HepG2 (cell line): Measurements from ENCODE around the gene NEK11. TPM values are rescaled to one million over a fixed set of nuclear protein-coding genes. Genes with fewer than 3 reads are reported as not detected.

Experiments used
- ATAC-seq: fragments of 200-7000 bp; cut with Tn5 transposase; 3 replicates; pipeline ENCODE4 v1.9.1; 2020; ENCODE audit warnings: mild to moderate bottlenecking, moderate library complexity
- BruUV-seq: library from RNA; stranded (reverse); fragments of 400-500 nt; replicated peaks from 2 replicates; lab custom pipeline; 2021; lab: Mats Ljungman, UMichigan
- CTCF ChIA-PET: fragments of 300-600 bp; formaldehyde crosslinking; extraction: SDS; loops from one replicate; lab custom pipeline; 2021; ENCODE audit warnings: low total read pairs, inconsistent platforms, low intra/inter-chr PET ratio; lab: Yijun Ruan, JAX
- POLR2A ChIA-PET: fragments of 350-600 bp; sonication (Branson Sonifier 250); formaldehyde crosslinking; loops from one replicate; lab custom pipeline; 2020; ENCODE audit warnings: antibody characterized with exemption, inconsistent platforms; lab: Yijun Ruan, JAX
- DNase-seq: peaks from one replicate; pipeline ENCODE4 v3.0.0-alpha.2; 2015; ENCODE audit warnings: low spot score
- FAIRE-seq: peaks from 3 replicates; lab custom pipeline; 2011; peaks lifted over from hg19 to GRCh38; lab: Jason Lieb, UNC
- H2AFZ ChIP-seq: one replicate; pipeline ENCODE4 v1.6.1; 2011; ENCODE audit warnings: low read length, inconsistent platforms
- H3K27ac ChIP-seq: fragments of 300-600 bp; 3 replicates; pipeline ENCODE4 v1.8.0; 2011; ENCODE audit warnings: mixed run types, mild to moderate bottlenecking, mixed read lengths, low read length, inconsistent platforms; ENCODE audit not compliant: insufficient read depth; ENCODE audit errors: extremely low read length
- H3K27me3 ChIP-seq, 2 experiments: fragments of 200-600 bp in 1 of 2; 2 replicates in 1 of 2; 3 replicates in 1 of 2; pipeline versions ENCODE4 v1.6.0 to v1.8.0; 2011; ENCODE audit warnings: low read length in 2 of 2, mild to moderate bottlenecking in 2 of 2, moderate library complexity in 2 of 2, inconsistent platforms in 1 of 2; ENCODE audit not compliant: insufficient read depth in 2 of 2, control insufficient read depth in 1 of 2
- H3K36me3 ChIP-seq, 2 experiments: fragments of 200-600 bp in 1 of 2; replicated peaks in 1 of 2; 2 replicates in 1 of 2; 3 replicates in 1 of 2; pipeline versions ENCODE4 v1.5.1 to v1.8.0; 2011; ENCODE audit warnings: low read length in 2 of 2, inconsistent platforms in 1 of 2; ENCODE audit not compliant: insufficient read depth in 2 of 2, control insufficient read depth in 1 of 2
- H3K4me1 ChIP-seq: 2 replicates; pipeline ENCODE4 v1.5.1; 2012; ENCODE audit warnings: low read length, inconsistent platforms; ENCODE audit not compliant: insufficient read depth
- H3K4me2 ChIP-seq: 2 replicates; pipeline ENCODE4 v1.6.0; 2011; ENCODE audit warnings: low read depth, low read length, inconsistent platforms
- H3K4me3 ChIP-seq, 3 experiments: fragments of 200-600 bp in 1 of 3; sonication (generic), shearing (Covaris generic) in 1 of 3; replicated peaks in 1 of 3; 2 replicates each; pipeline ENCODE4 v1.5.1; 2011 to 2016; ENCODE audit warnings: low read length in 3 of 3, inconsistent platforms in 2 of 3, low read depth in 2 of 3, mild to moderate bottlenecking in 2 of 3, control low read depth in 1 of 3, mixed read lengths in 1 of 3; ENCODE audit not compliant: insufficient read depth in 1 of 3
- H3K79me2 ChIP-seq: one replicate; pipeline ENCODE4 v1.6.1; 2011; ENCODE audit warnings: low read length, inconsistent platforms; ENCODE audit not compliant: insufficient read depth
- H3K9ac ChIP-seq: 2 replicates; pipeline ENCODE4 v1.6.0; 2011; ENCODE audit warnings: mild to moderate bottlenecking, low read depth, low read length, inconsistent platforms; ENCODE audit not compliant: insufficient read depth
- H3K9me3 ChIP-seq: 2 replicates; pipeline ENCODE4 v1.5.1; 2012; ENCODE audit warnings: mild to moderate bottlenecking, low read length
- H4K20me1 ChIP-seq: 2 replicates; pipeline ENCODE4 v1.6.0; 2011; ENCODE audit warnings: inconsistent platforms, mild to moderate bottlenecking, low read length, moderate library complexity; ENCODE audit not compliant: insufficient read depth
- ATF6 ChIP-seq: sonication (generic); formaldehyde crosslinking; conservative IDR thresholded peaks from 2 replicates; pipeline ENCODE4 v1.4.0; 2020; ENCODE audit warnings: missing genetic modification reagents
- BRD4 ChIP-seq: sonication (generic); formaldehyde crosslinking; IDR thresholded peaks from 2 replicates; pipeline ENCODE4 v1.4.0; 2020; ENCODE audit warnings: missing genetic modification reagents
- ERF ChIP-seq: IDR thresholded peaks from 2 replicates; pipeline ENCODE4 v1.6.1; 2018; ENCODE audit warnings: missing biosample characterization, missing genetic modification reagents
- MTA3 ChIP-seq: sonication (generic); formaldehyde crosslinking; IDR thresholded peaks from 2 replicates; pipeline ENCODE4 v1.4.0; 2020; ENCODE audit warnings: missing genetic modification reagents
- MTF2 ChIP-seq: sonication (generic); formaldehyde crosslinking; IDR thresholded peaks from 2 replicates; pipeline ENCODE4 v1.5.0; 2020; ENCODE audit warnings: missing genetic modification reagents, borderline replicate concordance
- NCOA1 ChIP-seq: sonication (generic); formaldehyde crosslinking; IDR thresholded peaks from 2 replicates; pipeline ENCODE4 v1.9.0; 2021; ENCODE audit warnings: missing genetic modification reagents
- PCBP2 ChIP-seq: fragments of 200-400 bp; formaldehyde crosslinking; optimal IDR thresholded peaks from 2 replicates; pipeline ENCODE3; 2018; ENCODE audit warnings: low read length, low read depth; ENCODE audit not compliant: poor library complexity, severe bottlenecking
- RARG ChIP-seq: sonication (generic); formaldehyde crosslinking; IDR thresholded peaks from 2 replicates; pipeline ENCODE4 v1.4.0; 2020; ENCODE audit warnings: low read depth, mild to moderate bottlenecking, missing genetic modification reagents
- SMAD9 ChIP-seq: sonication (generic); formaldehyde crosslinking; IDR thresholded peaks from 2 replicates; pipeline ENCODE4 v1.5.1; 2020; ENCODE audit warnings: mild to moderate bottlenecking, missing genetic modification reagents
- ZFP36L1 ChIP-seq: sonication (generic); formaldehyde crosslinking; IDR thresholded peaks from 2 replicates; pipeline ENCODE4 v1.8.0; 2022; ENCODE audit warnings: mild to moderate bottlenecking, missing genetic modification reagents, moderate library complexity
- ZNF251 ChIP-seq: sonication (generic); formaldehyde crosslinking; IDR thresholded peaks from 2 replicates; pipeline ENCODE4 v1.9.0; 2021; ENCODE audit warnings: mild to moderate bottlenecking, missing genetic modification reagents
- ZNF773 ChIP-seq: sonication (generic); formaldehyde crosslinking; IDR thresholded peaks from 2 replicates; pipeline ENCODE4 v1.4.0; 2020; ENCODE audit warnings: missing genetic modification reagents, borderline replicate concordance
- in situ Hi-C: cut with HindIII; loops from 2 replicates; pipeline ENCODE4 v1.10.0; 2017; ENCODE audit warnings: low pct_unique_long_range_greater_than_20kb; ENCODE audit not compliant: extremely low pct_ligation_motif_present
- intact Hi-C: fragments of 100-400 bp; cut with micrococcal nuclease; formaldehyde crosslinking; loops from one replicate; pipeline ENCODE4 v1.10.0; 2022; ENCODE audit not compliant: unreplicated experiment
- polyA plus RNA-seq, 8 experiments: library from polyadenylated mRNA; depleted of rRNA in 3 of 8; stranded (reverse) in 7 of 8; unstranded in 1 of 8; fragments of >200 nt; fragmentation: Illumina TruSeq in 4 of 8; extraction: Trizol in 4 of 8; gene quantifications; 2 replicates each; pipeline versions ENCODE4 v1.2.1 to v1.2.3, GENCODE V29; 2011 to 2016; ENCODE audit warnings: low read depth in 4 of 8, missing spikeins in 1 of 8, mixed read lengths in 1 of 8; ENCODE audit not compliant: insufficient read depth in 1 of 8
- total RNA-seq, 5 experiments: library from RNA; depleted of rRNA; stranded (reverse); fragments of >200 nt; fragmentation: Illumina TruSeq; extraction: Trizol; gene quantifications; 2 replicates each; pipeline ENCODE4 v1.2.3, GENCODE V29; 2016; ENCODE audit warnings: low read depth in 1 of 5
- TF ChIP-seq, protein P1 (sequence below): IDR thresholded peaks from 2 replicates; pipeline ENCODE4 v1.4.0; 2020; ENCODE audit warnings: mild to moderate bottlenecking, missing genetic modification reagents

The NEK11 gene
- total and polyA plus RNA-seq, 2 of the 13 experiments (the other 11 are each of a cell fraction or from before 2014, with no cell fraction given): 0.95 to 2.2 TPM

DNA sequence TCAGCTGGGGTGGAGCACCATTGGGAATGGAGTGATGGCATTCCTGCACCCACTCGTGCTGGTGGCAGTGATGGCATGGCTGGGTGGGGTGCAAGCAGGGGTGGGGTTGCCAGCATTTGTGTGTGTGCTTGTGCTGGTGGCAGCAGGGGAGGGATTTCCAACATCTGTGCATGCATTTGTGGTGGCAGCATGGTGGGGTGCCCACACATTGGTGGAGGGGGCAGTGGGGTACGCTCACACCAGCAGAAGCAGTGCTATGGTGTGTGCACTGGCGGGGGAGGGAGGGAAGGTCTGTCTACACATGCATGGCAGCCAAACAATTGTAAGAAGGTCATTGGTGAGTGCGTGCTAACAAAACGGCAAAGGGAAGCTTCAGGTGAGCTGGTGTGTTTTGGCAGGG is 278.2 kb downstream of the NEK11 start (continued):
- TF ChIP-seq ATF6 (CRISPR knock-in tag) (no peak), BRD4 (CRISPR knock-in tag) (no peak), ZFP36L1 (CRISPR knock-in tag) (no peak), ERF (no peak)

DNA sequence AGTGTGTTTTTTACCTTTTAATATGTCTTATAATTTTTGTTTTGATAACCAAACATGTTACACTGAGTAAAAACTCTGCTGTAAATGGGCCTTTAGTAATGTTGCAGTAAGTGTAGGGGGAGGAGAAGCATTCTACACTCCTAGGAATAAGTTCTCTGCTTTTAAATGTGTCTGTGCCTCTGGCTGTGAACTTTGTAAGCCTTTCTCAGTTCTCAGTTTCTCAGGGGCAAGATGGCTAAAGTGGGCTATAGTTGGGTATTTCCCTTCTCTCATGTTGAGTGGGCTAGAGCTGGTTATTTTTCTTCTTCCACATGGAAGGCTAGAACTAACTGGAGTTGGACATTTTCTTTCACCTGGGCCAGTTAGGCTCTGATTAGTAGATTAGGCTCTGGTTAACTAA is 279.6 kb downstream of the NEK11 start:
- H3K36me3 ChIP-seq: no peaks in the 10 kb centered on the region
- intact Hi-C loops: no loop called here
- H3K27me3 ChIP-seq: no peaks in the 10 kb centered on the region
- no peak overlapping the region for H3K27ac ChIP-seq
- no peak for FAIRE-seq
- H3K79me2 ChIP-seq: no peaks in the 10 kb centered on the region
- BruUV-seq: no TSS peak
- no peak overlapping the region for H3K4me2 ChIP-seq
- H3K9ac ChIP-seq: no peak overlapping the region
- H3K4me1 ChIP-seq: no peaks in the 10 kb centered on the region
- in situ Hi-C loops: no loop called here
- no peaks in the 10 kb centered on the region for H3K9me3 ChIP-seq
- POLR2A ChIA-PET: no interaction called here
- CTCF ChIA-PET: no interaction called here
- ATAC-seq: no peak
- H3K4me3 ChIP-seq: no peak overlapping the region
- no peak for DNase-seq
- no peaks in the 10 kb centered on the region for H4K20me1 ChIP-seq
- no peak overlapping the region for H2AFZ ChIP-seq
- no peak for TF ChIP-seq NCOA1 (CRISPR knock-in tag)
- no peak for TF ChIP-seq RARG (CRISPR knock-in tag)
- no peak for TF ChIP-seq SMAD9
- TF ChIP-seq ZNF251 (CRISPR knock-in tag): no peak
- no peak for TF ChIP-seq PCBP2
- TF ChIP-seq MTF2 (CRISPR knock-in tag): no peak
- no peak for TF ChIP-seq MTA3
- no peak for TF ChIP-seq ZNF773
- no peak for TF ChIP-seq ATF6 (CRISPR knock-in tag)
- TF ChIP-seq, protein P1, sequence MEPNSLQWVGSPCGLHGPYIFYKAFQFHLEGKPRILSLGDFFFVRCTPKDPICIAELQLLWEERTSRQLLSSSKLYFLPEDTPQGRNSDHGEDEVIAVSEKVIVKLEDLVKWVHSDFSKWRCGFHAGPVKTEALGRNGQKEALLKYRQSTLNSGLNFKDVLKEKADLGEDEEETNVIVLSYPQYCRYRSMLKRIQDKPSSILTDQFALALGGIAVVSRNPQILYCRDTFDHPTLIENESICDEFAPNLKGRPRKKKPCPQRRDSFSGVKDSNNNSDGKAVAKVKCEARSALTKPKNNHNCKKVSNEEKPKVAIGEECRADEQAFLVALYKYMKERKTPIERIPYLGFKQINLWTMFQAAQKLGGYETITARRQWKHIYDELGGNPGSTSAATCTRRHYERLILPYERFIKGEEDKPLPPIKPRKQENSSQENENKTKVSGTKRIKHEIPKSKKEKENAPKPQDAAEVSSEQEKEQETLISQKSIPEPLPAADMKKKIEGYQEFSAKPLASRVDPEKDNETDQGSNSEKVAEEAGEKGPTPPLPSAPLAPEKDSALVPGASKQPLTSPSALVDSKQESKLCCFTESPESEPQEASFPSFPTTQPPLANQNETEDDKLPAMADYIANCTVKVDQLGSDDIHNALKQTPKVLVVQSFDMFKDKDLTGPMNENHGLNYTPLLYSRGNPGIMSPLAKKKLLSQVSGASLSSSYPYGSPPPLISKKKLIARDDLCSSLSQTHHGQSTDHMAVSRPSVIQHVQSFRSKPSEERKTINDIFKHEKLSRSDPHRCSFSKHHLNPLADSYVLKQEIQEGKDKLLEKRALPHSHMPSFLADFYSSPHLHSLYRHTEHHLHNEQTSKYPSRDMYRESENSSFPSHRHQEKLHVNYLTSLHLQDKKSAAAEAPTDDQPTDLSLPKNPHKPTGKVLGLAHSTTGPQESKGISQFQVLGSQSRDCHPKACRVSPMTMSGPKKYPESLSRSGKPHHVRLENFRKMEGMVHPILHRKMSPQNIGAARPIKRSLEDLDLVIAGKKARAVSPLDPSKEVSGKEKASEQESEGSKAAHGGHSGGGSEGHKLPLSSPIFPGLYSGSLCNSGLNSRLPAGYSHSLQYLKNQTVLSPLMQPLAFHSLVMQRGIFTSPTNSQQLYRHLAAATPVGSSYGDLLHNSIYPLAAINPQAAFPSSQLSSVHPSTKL (CRISPR knock-in tag): no peak
